RWPE2 (cell line): ENCODE measurements around the gene FSCN2.
A peak's percentile ranks its signal among the peaks of the same experiment; 100 is the strongest.

Experiments
- ATAC-seq: fragments of 200-7000 bp; cut with Tn5 transposase; 3 replicates; pipeline ENCODE4 v1.9.1; 2021; ENCODE audit warnings: low read depth
- DNase-seq: peaks from one replicate; pipeline ENCODE4 v3.0.0-alpha.2; 2020; ENCODE audit warnings: low spot score
- H3K27ac ChIP-seq: fragments of 450-650 bp; 2 replicates; pipeline ENCODE4 v1.5.1; 2017; ENCODE audit warnings: mild to moderate bottlenecking; ENCODE audit not compliant: poor library complexity, severe bottlenecking
- H3K27me3 ChIP-seq: fragments of 250-450 bp; sonication (Bioruptor Pico); 2 replicates; pipeline ENCODE4 v1.5.1; 2021; ENCODE audit warnings: mild to moderate bottlenecking, moderate library complexity; ENCODE audit not compliant: insufficient read depth, poor library complexity, severe bottlenecking
- H3K36me3 ChIP-seq: fragments of 250-450 bp; sonication (Bioruptor Pico); 2 replicates; pipeline ENCODE4 v1.5.1; 2020; ENCODE audit warnings: low read depth, mild to moderate bottlenecking, moderate library complexity
- H3K4me1 ChIP-seq: fragments of 250-450 bp; sonication (Bioruptor Pico); 2 replicates; pipeline ENCODE4 v1.5.1; 2021; ENCODE audit warnings: mild to moderate bottlenecking, moderate library complexity; ENCODE audit not compliant: insufficient read depth, poor library complexity, severe bottlenecking
- H3K4me3 ChIP-seq: fragments of 250-450 bp; sonication (Bioruptor Pico); 2 replicates; pipeline ENCODE4 v1.5.1; 2021; ENCODE audit warnings: mild to moderate bottlenecking, moderate library complexity; ENCODE audit not compliant: severe bottlenecking
- H3K9me3 ChIP-seq: fragments of 250-450 bp; sonication (Bioruptor Pico); 2 replicates; pipeline ENCODE4 v1.5.1; 2021; ENCODE audit warnings: mild to moderate bottlenecking, moderate library complexity; ENCODE audit not compliant: severe bottlenecking
- TF ChIP-seq, protein P1 (sequence below): fragments of 450-650 bp; IDR thresholded peaks from one replicate; pipeline ENCODE4 v1.5.1; 2017; ENCODE audit warnings: mild to moderate bottlenecking, moderate library complexity; ENCODE audit not compliant: poor library complexity, severe bottlenecking

The FSCN2 gene

DNA sequence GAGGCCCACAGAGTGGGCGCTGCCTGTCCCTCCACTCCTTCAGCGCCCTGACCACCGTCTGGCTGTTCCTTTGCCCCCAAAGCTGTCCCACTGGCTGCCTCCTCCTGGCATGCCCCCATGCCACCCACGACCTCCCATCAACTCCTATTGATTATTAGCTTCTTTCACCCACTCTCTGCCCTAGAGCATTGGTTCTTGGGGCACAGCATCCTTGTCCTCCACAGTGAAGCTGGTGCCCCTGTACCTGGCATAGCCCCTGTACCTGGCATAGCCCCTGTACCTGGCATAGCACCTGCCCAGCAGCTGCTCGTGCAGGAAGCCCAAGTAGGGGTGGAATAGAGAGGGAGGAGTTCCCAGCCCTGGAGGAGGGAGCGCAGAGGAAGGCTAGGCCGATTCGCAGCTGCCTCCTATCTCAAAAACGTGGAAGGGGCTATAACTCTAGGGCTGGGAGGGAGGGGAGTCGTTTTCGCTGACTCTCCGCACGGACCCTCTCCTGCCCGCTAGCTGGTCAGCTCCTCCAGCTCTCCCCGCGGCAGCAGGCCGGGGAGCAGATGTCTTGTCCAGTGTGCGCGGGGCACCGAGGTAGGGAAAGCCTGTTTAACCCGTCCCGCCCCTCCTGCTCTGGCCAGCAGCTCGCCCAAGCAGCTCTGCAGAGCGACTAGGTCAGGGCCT, 9.9 kb upstream of the FSCN2 start:
- peak; percentile 72 for DNase-seq
- H3K27ac ChIP-seq, result peak overlapping the region; percentile 16

DNA sequence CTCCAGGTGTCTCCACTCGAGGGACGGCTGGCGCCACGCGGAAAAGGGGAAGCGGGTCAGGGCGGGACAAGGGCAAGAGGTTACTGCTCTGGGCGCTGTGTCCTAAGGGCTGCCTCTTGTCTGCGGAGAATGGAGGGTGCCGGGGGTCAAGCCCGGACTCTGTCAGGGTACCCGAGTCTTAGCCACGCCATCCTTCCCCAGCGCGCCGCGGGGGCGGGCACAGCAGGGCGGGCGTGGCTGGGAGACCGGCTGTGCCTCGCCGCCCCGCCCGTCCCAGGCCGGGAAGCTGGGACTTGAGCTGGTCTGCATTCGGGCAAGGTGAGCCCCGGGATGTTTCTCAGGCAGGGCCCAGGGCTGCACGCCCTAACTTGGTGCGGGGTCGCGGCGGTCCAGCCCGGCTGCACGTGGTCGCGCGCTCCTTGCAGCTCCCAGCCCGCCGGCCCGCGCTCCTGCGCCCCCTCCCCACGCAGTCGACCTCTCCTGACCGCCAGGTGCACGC, 9.3 kb upstream of the FSCN2 start:
- Histone ChIP-seq H3K9me3 (no peaks in the 10 kb centered on the region), H3K4me1 (peaks cover 5% of the 10 kb centered on the region), H3K27me3 (no peaks in the 10 kb centered on the region), H3K27ac (peak overlapping the region; percentile 16), H3K36me3 (no peaks in the 10 kb centered on the region), H3K4me3 (peak overlapping the region; percentile 38)
- TF ChIP-seq, protein P1, sequence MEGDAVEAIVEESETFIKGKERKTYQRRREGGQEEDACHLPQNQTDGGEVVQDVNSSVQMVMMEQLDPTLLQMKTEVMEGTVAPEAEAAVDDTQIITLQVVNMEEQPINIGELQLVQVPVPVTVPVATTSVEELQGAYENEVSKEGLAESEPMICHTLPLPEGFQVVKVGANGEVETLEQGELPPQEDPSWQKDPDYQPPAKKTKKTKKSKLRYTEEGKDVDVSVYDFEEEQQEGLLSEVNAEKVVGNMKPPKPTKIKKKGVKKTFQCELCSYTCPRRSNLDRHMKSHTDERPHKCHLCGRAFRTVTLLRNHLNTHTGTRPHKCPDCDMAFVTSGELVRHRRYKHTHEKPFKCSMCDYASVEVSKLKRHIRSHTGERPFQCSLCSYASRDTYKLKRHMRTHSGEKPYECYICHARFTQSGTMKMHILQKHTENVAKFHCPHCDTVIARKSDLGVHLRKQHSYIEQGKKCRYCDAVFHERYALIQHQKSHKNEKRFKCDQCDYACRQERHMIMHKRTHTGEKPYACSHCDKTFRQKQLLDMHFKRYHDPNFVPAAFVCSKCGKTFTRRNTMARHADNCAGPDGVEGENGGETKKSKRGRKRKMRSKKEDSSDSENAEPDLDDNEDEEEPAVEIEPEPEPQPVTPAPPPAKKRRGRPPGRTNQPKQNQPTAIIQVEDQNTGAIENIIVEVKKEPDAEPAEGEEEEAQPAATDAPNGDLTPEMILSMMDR, result no peak
- DNase-seq (peak; percentile 74), ATAC-seq (peak; percentile 46)

More for the DNA sequence above, 9.9 kb upstream of the FSCN2 start:
- TF ChIP-seq, protein P1, result no peak
- Histone ChIP-seq H3K36me3 (no peaks in the 10 kb centered on the region), H3K4me1 (peaks cover 5% of the 10 kb centered on the region), H3K4me3 (peak overlapping the region; percentile 38), H3K9me3 (no peaks in the 10 kb centered on the region), H3K27me3 (no peaks in the 10 kb centered on the region)
- ATAC-seq, result peak; percentile 0; the same call in 1 of the 3 replicates

DNA sequence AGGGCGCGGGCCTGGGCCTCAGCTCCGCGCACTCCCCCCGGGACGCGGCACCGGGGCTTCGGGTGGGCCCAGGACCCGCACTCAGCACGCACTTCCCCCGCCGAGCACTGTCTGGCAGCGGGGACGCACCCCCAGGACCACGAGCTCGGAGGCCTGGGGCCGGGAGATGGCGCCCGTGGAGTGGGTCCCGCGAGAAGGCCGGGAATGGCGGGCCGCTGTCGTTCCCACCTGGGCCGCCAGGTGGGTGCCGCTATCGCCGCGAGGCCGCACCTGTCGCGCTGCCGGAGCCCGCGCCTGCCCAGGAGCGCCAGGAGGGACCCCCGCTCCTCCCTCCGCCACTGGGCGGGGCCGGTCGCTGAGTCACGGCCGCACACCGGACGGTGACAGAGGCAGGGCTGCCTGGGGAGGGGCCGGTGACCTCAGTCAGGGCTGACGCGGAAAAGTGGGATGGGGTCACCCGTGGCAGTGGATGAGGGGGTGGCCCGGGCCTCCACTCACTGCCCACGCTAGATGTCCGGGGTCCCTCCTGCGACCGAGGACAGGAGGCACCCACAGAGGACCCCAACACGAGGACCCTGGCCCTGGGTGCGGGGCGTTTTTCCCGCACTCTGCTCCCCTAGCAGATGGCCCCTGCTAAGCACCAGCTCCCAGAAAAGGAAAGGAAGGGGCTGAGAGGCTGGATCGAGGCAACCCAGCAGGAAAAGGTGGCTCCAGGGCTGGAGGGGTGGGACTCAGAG, 8.7 kb upstream of the FSCN2 start:
- no peaks in the 10 kb centered on the region for H3K9me3 ChIP-seq
- TF ChIP-seq, protein P1, result peak; percentile 86
- DNase-seq, result peak; percentile 73
- peak overlapping the region; percentile 38 for H3K4me3 ChIP-seq
- peak overlapping the region; percentile 16 for H3K27ac ChIP-seq
- no peaks in the 10 kb centered on the region for H3K27me3 ChIP-seq
- ATAC-seq, result peak; percentile 50
- peaks cover 5% of the 10 kb centered on the region for H3K4me1 ChIP-seq
- no peaks in the 10 kb centered on the region for H3K36me3 ChIP-seq

DNA sequence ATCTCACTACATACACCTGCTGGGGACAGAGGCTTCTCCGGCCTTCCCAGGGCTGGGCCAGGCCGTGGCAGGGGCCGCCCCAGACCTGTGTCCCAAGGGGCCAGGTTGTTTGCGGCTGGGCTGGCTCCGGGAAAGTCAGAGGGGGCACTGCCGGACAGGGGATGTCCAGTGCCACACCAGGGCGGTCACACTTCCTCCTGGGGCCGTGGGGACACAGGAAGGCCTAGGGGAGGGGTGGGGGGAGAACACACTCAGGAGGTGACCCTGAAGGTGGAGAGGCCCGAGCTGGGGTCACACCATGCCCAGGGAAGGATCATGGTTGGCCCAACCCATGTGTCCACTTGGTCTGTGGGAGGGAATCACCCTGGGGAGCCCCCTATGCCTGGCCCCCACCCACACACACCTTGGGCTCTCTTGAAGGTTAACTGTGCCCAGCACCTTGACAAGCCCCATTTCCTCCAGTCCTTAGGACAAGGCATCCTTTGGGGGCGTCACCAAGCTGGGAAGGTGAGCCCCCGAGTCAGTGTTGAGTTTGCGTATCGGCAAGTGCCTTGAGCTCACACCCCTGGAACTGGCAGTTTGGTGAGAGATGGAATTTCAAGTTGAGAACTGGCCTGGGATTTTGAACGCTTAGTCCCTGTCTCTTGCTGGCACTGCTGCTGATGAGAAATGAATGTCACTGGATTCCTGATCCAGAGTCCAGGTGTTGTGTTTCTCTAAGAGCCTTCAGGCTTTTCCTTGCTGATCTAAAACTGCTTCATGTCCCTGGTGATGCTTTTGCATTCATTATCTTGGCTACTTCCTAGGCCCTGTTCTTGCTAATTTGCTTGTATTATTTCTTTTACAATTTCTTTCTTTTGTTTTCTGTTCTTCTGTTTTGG, 7.9 kb upstream of the FSCN2 start:
- peak; percentile 73 for DNase-seq
- no peak for ATAC-seq
- TF ChIP-seq, protein P1, result no peak
- Histone ChIP-seq H3K27ac (no peak overlapping the region), H3K4me3 (no peak overlapping the region), H3K27me3 (no peaks in the 10 kb centered on the region), H3K4me1 (peaks cover 5% of the 10 kb centered on the region), H3K9me3 (no peaks in the 10 kb centered on the region), H3K36me3 (no peaks in the 10 kb centered on the region)
